HG03139 (cell line): Measurements from ENCODE around the gene RPS6KL1.

Source experiments
- ATAC-seq: cut with Tn5 transposase; IDR thresholded peaks from one replicate; pipeline ENCODE4 v1.9.1; 2021; ENCODE audit not compliant: unreplicated experiment

Gene RPS6KL1

DNA sequence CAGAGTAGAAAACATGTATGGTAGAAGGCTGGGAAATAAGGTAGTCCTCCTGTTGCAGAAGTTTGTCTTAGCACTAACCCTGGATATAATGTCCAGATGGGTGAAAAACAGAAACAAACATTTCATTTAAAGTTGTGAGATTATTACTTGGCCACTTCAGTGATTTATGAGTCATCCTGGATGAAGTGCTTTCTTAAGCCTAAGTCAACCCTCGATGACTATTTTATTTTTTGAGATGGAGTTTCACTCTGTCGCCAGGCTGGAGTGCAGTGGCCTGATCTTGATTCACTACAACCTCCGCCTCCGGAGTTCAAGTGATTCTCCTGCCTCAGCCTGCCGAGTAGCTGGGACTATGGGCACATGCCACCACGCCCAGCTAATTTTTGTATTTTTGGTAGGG lies 31.2 kb downstream of the RPS6KL1 start:
- no peak for ATAC-seq

GRCh38 chr14:74890262-74890661 lies 32.8 kb downstream of the RPS6KL1 start:
- ATAC-seq = no peak

- no peak for ATAC-seq
These were observed 34.6 kb downstream of the RPS6KL1 start for GRCh38 chr14:74888164-74889158.

DNA sequence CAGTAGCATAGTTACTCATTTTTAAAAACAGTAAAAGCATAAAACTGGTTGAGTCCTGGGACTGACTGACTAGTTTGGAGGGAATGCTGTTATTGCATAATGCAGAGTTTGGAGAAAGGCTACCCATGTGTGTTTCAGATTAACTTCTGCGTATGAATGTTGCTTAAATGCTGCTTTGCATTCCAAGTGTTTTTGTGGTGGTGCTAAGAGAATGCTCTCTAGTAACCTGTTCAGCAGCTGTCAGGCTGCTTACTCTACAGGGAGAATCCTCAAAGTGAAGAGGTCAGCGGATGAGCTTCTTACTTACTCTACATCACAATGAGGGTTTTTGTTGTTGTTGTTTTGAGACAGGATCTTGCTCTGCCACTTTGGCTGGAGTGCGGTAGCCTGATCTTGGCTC lies 37.1 kb downstream of the RPS6KL1 start:
- ATAC-seq = no peak

GRCh38 chr14:74882103-74882920 lies 40.7 kb downstream of the RPS6KL1 start:
- peak; percentile 29 for ATAC-seq

DNA sequence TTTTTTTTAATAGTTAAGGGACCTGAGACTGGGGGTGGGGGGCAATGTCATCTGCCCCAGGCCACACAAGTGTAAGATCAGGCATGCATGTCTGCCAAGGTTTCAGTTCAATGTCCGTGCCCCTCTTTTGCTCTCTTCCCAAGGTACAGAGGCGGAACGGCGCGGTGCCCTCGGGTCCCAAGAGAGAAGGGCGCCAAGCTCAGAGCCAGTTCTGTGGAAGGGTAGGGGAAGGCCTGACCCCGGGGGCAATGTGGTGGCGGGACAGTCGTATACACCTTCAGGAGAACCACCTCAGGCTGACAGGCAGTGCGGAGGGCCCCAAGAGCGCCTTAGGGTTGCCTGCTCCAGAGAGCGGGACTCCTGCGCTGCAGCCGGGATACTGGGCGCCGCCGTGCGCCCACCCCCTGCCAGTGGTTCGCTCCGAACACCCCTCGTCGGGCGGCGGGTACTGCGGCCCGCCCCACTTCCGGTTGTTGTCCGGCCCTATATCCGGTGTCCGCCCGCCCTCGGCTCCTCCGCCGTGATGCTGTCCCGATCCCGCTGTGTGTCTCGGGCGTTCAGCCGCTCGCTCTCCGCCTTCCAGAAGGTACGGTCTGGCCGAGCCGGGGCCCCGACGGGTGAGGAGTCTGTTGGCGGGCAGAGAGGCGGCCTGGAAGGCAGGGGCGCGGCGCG lies 41.5 kb downstream of the RPS6KL1 start, which contains the start of gene DLST:
Gene DLST, plus strand, starts transcription at position 486 of the 672 bp plus-strand sequence. Its CDS starts 38 bp downstream, at position 524.
- ATAC-seq = peak; percentile 93

- ATAC-seq = no peak
These were observed 43.5 kb downstream of the RPS6KL1 start for GRCh38 chr14:74879427-74880182.

DNA sequence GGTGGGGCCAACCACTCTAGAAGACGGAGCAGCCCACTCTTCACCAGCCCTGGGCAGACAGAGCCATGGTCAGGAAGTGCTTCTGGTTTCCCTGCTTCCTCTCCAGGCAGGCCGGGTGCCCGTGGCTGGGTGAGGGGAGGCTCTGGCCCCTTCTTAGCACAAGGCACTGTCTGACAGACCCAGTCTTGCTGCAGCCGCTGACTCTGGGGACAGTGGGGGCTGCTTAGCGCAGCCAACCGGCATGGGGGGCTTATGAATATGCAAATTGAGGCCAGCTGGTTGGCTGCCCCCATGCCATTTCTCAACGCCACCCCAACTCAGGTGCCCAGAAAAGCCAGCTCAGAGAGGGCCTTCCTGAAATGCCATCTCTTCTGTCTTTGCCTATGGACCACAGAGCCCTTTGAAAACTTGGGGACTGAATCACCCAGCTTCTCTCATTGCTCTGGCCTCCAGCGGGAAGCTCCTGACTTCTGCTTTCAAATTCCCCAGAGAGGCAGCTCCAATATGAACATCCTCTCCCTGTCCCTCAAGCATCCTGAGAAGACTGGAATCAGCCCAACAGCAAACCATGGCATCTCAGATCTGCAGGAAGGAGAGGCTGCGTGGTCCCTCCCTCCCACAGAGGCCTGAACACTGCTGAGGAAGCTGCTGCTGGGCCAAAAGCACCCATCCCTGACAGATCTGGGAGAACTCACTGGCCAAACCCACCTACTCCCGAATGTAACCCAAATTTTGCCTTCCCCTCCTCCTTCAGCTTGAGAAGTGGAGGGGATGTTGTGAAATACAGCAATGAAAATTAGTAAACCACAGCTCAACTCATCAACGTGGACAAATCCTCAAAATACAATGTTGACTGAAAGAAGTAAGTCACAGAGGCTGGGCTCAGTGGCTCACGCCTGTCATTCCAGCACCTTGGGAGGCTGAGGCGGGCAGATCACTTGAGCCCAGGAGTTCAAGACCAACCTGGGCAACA lies 46.8 kb downstream of the RPS6KL1 start, which contains the start of gene PROX2:
Gene PROX2, minus strand, starts transcription at position 205 of the 973 bp plus-strand sequence. CDS start 12,311 bp downstream, outside the sequence.
- ATAC-seq = no peak

DNA sequence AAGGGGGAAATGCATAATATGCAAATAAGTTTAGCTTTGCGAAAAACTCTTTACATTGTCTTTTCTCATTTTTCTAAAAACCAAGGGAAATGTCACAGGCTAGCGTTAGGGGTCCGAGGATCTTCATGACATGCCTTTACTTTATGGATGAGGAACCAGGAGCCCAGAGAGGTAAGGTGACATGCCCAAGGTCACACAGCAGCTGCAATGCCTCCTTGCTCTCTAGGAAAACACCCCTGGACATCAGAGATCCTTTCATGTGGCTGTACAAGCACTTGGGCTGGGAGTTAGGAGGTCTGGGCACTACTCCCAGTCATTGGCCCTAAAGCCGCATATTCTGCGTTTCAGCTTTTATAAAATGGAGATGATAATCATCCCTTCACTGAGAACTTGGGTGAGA lies 47.9 kb downstream of the RPS6KL1 start:
- no peak for ATAC-seq

- ATAC-seq = no peak
These were observed 51.2 kb downstream of the RPS6KL1 start for GRCh38 chr14:74871819-74872218.

- ATAC-seq = no peak
These were observed 54.3 kb downstream of the RPS6KL1 start for GRCh38 chr14:74868739-74869138.

GRCh38 chr14:74867673-74868072 lies 55.4 kb downstream of the RPS6KL1 start:
- ATAC-seq = no peak

GRCh38 chr14:74866708-74867389 lies 56.2 kb downstream of the RPS6KL1 start:
- no peak for ATAC-seq

DNA sequence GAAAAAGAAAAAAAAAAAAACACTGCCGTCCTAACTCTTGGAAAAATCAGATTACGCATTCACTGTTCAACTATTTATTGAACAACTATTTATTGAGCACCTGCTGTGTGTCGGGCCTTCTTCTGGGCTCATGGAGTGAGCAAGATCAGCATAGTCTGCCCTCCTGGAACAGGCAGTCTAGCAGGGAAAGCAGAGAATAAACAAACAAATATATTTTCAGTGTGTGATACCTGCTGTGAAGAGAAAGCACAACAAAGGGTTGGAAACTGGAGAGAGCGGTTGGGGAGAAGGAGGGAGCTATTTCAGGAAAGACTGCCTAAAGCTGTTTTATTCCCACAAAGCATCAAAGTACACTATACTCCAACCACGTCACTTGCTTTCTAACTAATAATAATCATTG lies 57.9 kb downstream of the RPS6KL1 start:
- ATAC-seq = no peak

DNA sequence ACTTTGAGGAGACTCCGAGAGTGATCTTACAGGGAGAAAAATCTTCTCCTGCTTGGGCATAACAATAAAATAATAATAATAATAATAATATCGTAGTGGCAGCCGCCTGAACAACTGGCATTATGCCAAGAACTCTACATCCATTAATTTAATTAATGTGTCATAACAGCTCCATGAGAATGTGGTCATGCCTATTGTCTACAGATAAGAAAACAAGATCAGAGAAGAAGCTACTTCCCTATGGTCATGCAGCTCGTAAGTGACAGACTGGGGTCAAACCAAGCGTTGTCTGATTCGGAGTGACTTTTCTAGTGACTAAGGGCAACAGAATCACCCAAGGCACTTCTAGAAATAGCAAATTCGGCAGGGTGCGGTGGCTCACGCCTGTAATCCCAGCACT lies 58.9 kb downstream of the RPS6KL1 start:
- no peak for ATAC-seq

DNA sequence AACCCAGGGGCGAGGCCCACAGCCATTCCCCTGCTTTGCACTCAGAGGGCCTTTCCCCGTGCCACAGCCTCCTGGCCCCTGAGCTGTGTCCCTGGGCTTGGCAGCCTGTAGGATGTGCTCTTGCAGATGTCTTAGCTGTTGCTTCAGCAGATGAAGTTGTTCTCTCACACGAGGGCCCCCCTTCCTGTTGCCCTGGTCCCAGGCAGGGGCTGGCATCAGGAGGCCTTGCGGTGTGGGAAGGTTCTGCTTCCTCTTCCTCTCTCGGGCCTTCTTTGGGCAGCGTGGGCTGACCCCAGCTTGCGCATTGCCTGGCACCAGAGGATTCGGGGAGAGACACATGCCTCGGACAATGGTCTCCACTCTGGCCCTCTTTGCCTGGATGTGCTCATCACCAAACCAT lies 59.8 kb downstream of the RPS6KL1 start:
- no peak for ATAC-seq

DNA sequence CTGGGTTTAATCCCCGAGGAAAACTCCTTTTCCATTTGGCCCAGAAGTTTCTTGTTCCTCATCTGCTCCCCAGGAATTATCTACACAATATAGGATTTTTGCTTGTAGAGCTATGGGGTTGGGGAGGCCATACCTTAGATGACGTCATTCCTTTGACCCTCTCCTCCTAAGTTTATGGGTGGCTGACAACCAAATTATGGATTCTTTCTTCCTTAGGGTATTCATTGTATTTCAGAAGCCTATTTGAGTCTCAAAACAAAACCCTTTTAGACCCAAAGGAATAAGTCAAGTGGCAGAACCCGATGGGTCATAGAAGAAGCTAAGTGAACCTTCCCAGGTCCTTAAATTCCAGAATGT lies 61.3 kb downstream of the RPS6KL1 start:
- ATAC-seq = no peak

GRCh38 chr14:74860899-74861733 lies 61.9 kb downstream of the RPS6KL1 start:
- no peak for ATAC-seq
